HG03025 (cell line): ENCODE measurements around the gene CTSW.

Source experiments
- ATAC-seq: cut with Tn5 transposase; IDR thresholded peaks from one replicate; pipeline ENCODE4 v1.9.1; 2021; ENCODE audit warnings: mild to moderate bottlenecking, moderate library complexity; ENCODE audit not compliant: unreplicated experiment, low FRiP score

Gene CTSW

GRCh38 chr11:65865550-65866172 is 14.0 kb upstream of the CTSW start:
- ATAC-seq = no peak

DNA sequence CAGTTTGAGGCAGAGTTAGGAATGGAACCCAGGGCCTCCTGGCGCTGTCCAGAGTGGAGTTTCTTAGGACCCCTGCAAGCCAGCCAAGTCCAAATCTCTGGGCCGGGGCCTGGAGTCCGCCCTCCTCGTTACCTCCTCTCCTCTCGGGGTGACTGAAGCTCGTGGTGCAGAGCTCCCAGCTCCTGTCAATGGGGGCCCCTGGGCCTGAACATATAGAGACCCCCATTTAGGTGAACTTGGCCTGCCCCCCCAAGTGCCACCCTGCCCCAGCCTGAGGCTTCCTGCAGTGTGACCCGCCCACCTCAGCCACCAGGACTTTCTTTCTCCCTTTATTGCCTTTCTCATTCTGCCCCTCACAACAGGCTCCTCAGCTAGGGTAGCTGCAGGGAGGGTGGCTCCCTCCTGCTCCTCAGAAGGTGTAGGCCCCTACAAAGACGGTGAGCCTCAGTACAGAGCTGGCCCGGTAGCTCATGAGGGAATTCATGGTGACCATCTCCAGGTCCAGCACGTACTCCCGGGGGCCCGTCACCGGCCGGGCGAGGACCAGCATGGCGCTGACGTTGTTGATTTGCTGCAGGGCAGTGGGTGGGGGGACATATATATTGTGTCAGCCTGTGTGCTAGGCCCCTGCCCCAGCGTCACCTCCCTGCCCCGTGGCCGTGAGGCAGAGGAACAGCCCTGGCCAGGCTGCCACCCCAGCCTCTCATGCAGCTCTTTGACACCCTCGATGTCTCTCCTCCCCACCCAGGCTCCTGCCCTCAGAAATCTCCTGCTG is 12.9 kb upstream of the CTSW start:
- no peak for ATAC-seq

GRCh38 chr11:65867284-65868071 is 12.2 kb upstream of the CTSW start:
- ATAC-seq = no peak

DNA sequence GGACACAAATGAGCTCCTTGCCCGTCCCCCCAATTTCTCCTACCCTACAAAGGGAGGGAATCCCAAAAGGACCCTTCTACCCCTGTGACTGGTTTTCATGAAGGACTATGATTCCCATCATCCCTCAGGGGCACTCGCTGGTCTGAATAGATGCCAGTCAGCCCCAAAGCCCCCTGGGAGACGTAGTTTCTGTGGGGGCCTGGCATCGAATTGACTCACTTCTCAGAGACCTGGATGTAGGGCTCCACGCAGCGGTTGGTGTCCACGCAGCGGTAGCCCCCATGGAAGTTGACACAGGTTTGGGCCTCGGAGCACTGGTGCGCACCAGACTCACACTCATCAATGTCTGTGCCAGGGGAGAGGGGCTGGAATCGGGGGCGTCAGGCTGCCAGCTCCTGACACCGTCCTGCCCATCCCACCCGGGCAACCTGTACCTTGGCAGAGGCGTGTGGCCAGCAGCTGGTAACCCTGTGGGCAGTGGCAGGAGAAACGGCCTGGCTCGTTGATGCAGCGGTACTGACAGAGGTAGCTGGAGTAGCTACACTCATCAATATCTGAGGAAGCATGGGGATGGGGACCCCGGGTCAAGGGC is 11.5 kb upstream of the CTSW start:
- no peak for ATAC-seq

DNA sequence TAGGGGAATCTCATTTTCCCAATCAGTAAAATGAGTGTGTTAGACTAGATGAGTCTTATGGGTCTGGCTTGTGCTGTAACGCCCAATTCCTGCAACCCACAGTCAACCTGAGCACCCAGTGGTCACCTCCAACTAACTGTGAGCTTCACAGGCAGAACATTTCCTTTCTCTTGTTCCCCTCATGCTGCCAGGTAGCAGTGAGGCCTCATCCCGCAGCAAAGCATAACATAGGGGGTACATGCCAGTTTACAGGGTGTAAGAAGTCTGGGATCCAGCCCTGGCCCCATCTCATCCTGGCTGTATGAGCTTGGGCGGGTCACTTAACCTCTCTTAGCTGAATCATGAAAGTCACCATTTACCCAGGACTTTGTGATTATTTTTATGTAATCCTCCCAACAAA is 10.7 kb upstream of the CTSW start:
- no peak for ATAC-seq

DNA sequence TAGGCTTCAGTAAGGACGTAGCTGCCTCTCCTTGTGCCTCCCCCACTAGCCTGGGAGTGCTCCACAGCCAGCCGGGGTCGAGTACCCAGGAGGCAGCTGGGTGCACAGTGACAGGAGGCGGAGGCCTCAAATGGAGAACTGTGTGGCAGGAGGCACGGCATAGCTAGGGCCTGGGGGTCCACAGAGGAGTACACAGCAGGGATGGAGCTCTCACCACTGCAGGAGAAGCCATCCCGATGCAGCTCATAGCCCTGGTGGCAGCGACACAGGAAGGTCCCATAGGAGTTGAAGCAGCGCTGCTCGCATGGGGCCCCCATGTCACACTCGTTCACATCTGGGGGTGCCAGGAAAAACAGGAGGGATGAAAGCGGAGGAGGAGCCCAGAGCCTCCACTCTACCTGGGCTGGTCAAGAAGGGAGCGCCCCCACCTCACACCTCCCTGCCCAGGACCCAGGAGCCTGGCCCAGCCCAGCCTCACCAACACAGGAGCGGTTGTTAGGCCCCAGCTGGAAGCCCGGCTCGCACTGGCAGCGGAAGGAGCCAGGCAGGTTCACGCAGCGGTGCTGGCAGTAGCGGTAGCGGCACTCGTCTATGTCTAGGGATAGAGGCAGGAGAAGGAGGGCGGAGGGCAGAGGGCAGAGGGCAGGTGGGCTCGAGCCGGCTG is 9.9 kb upstream of the CTSW start:
- no peak for ATAC-seq

GRCh38 chr11:65870307-65870658 is 9.4 kb upstream of the CTSW start:
- no peak for ATAC-seq

DNA sequence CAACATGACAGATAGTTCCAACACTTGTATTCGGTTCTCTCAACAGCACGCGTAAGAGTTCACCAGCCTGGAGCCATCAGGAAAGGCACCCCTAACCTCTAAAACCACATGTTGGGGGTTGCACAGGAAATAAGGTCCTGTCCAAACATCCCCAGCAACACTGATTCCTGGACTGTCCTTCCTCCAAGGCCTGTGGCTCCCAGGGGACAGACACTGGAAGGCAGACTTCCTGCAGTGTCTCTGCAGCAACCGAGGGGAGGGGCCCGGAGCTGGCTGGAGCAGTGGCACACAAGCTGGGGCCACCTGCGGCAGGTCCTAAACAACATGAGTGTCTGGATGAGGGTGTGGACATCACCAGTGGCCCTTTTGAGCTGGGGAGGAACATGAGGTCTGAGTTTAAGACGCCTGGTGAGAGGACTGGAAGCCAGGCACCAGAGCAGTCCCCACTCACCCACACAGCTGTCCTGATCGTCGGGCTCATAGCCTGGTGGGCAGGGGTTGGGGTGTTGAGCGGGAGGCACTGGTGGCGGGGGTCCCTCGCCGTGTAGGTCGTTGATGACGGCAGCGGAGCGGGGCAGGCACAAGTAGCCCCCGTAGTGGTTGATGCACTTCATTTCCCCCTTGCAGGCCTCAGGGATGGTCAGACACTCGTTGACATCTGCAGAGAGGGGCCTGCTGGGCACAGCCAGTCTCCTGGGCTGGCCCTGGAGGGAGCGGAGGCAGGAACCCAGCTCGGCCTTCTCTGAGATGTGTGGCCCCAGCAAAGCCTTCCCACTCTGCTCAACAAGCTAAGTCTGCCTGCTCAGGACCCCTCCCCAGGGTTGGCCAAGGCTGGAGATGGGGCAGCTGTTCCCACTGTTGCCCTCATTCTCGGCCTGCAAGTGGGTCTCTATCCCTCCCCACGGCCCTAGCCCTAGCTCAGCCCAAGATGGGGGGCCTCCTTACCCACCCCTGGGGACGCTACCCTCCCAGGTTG is 8.6 kb upstream of the CTSW start:
- no peak for ATAC-seq

- no peak for ATAC-seq
These were observed 7.7 kb upstream of the CTSW start for GRCh38 chr11:65871811-65872548.

DNA sequence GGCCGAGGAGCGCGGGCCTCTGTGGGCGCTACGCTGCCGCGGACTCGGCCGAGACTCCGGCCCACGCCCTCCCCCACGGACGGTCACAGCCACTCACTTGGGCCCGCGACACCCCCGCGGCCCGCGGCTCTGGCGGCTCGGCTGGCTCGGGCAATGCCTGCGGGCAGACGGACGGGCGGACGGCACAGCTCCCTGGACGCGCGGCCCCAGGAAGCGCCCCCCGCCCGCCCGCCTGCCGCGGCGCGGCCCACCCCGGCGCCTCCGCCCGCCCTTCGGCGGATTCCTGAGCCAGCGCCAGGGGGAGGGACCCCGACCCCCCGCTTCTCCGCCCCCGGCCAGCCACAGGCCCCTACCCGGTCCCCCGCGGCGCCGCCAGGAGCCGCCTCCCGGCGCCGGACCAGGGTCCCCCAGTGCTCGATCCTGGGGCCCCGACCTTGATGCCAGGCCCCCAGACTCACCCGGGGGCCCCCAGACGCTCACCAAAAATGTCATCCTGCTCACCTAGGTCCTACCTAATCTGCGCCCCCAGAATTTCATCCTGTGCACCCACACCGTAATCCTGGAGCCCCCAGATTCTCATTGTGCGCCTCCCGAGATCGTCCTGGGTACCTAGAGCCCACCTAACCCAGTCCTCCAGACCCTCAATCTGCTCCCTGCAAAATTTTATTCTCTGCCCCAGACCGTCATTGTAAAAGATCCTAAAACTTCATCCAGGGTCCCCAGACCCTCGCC is 6.9 kb upstream of the CTSW start, which contains the start of gene EFEMP2:
Gene EFEMP2 (minus strand): TSS at position 215 of the 732 bp plus-strand sequence. CDS start 446 bp downstream, outside the sequence.
- no peak for ATAC-seq

DNA sequence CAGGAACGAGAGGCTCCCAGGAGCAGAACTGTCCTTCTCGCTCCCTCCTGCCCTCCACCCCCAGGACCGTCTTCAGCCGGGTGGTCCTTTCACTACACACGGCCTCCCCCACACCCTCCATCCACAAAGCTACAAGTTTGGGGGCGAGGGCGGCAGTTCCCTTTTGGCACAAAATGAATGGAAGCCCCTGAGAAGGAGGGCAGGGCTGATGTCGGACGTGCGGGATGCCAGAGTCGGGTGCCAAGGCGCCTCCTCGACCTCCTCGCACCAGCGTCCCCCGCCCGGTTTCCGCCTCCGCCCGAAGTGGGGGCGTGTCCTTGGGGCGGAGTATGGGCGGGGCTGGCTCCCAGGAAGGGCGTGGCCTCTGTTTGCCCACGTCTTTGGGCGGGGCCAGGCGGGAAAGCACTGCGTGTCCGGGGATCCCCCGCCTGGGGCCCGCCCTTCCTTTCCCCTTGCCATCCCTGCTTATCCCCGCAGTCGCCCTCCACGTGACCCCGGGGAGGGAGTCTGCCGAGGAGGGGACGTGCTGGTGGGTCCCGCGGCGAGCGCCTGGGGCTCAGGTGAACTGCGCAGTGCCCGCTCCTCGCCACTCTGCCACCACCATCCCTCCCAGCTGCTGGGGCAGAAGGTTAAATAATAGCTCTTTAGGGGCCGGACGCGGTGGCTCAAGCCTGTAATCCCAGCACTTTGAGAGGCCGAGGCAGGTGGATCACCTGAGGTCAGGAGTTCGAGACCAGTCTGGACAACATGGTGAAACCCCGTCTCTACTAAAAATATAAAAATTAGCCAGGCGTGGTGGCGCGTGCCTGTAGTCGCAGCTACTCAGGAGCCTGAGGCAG is 6.1 kb upstream of the CTSW start:
- ATAC-seq = peak; percentile 65

- ATAC-seq = no peak
These were observed 390 bp downstream of the CTSW start for GRCh38 chr11:65880027-65880426.

GRCh38 chr11:65880844-65881421 is 1.3 kb downstream of the CTSW start:
- no peak for ATAC-seq

DNA sequence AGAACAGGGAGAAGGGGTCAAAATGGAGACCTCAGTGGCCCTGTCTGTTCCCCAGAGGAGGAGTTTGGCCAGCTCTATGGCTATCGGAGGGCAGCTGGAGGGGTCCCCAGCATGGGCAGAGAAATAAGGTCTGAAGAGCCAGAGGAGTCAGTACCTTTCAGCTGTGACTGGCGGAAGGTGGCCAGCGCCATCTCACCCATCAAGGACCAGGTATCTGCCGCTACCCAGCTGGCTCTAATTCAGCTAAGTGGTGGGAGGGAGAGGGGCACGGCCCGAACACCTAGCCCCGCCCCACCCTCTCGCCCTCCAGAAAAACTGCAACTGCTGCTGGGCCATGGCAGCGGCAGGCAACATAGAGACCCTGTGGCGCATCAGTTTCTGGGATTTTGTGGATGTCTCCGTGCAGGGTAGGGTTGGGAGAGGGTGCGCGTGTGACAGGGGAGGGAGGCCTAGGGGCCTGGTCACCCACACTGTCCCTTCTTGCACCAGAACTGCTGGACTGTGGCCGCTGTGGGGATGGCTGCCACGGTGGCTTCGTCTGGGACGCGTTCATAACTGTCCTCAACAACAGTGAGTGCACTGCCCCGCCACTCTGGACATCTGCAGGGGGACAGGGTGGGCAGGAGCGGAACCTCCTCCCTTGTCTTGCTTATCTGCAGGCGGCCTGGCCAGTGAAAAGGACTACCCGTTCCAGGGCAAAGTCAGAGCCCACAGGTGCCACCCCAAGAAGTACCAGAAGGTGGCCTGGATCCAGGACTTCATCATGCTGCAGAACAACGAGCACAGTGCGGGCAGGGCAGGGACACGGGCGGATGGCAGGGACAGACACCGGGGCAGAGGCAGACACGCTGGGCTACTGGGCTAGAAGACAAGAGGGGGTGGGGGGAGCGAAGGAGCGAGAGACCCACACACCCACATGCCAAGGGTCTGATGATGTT is 2.8 kb downstream of the CTSW start:
- ATAC-seq = no peak

DNA sequence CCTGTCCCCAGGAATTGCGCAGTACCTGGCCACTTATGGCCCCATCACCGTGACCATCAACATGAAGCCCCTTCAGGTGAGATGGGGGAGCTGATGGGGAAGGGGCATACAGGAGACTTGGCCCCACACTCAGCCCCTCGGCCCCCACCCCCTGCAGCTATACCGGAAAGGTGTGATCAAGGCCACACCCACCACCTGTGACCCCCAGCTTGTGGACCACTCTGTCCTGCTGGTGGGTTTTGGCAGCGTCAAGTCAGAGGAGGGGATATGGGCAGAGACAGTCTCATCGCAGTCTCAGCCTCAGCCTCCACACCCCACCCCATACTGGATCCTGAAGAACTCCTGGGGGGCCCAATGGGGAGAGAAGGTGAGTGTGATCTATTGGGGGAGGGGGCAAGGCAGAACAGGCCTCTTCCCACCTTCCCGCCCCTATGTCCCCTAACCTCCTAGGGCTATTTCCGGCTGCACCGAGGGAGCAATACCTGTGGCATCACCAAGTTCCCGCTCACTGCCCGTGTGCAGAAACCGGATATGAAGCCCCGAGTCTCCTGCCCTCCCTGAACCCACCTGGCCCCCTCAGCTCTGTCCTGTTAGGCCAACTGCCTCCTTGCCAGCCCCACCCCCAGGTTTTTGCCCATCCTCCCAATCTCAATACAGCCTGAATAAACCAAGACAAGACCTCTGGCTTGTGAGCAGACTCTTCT is 3.6 kb downstream of the CTSW start:
- ATAC-seq = no peak
